ENCODE data around the gene ADGRG3.

Gene ADGRG3

GRCh38 chr16:57639172-57639887 is 28.8 kb upstream of the ADGRG3 start:
- TF ChIP-seq, protein P1, sequence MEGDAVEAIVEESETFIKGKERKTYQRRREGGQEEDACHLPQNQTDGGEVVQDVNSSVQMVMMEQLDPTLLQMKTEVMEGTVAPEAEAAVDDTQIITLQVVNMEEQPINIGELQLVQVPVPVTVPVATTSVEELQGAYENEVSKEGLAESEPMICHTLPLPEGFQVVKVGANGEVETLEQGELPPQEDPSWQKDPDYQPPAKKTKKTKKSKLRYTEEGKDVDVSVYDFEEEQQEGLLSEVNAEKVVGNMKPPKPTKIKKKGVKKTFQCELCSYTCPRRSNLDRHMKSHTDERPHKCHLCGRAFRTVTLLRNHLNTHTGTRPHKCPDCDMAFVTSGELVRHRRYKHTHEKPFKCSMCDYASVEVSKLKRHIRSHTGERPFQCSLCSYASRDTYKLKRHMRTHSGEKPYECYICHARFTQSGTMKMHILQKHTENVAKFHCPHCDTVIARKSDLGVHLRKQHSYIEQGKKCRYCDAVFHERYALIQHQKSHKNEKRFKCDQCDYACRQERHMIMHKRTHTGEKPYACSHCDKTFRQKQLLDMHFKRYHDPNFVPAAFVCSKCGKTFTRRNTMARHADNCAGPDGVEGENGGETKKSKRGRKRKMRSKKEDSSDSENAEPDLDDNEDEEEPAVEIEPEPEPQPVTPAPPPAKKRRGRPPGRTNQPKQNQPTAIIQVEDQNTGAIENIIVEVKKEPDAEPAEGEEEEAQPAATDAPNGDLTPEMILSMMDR (IDR thresholded peaks at IDR 0.05; ENCODE audit: low read depth, low read length), result no peak
- H3K4me3 ChIP-seq (ENCODE audit: low read depth, low read length), result no peak overlapping the region

GRCh38 chr16:57640185-57640584 is 27.9 kb upstream of the ADGRG3 start:
- H3K4me3 ChIP-seq (ENCODE audit: low read depth, low read length), result no peak overlapping the region
- TF ChIP-seq, protein P1 (IDR thresholded peaks at IDR 0.05; ENCODE audit: low read depth, low read length), result no peak

- H3K4me3 ChIP-seq (ENCODE audit: low read depth, low read length), result no peak overlapping the region
- TF ChIP-seq, protein P1 (IDR thresholded peaks at IDR 0.05; ENCODE audit: low read depth, low read length), result no peak
Measured at GRCh38 chr16:57640612-57641011, 27.5 kb upstream of the ADGRG3 start.

DNA sequence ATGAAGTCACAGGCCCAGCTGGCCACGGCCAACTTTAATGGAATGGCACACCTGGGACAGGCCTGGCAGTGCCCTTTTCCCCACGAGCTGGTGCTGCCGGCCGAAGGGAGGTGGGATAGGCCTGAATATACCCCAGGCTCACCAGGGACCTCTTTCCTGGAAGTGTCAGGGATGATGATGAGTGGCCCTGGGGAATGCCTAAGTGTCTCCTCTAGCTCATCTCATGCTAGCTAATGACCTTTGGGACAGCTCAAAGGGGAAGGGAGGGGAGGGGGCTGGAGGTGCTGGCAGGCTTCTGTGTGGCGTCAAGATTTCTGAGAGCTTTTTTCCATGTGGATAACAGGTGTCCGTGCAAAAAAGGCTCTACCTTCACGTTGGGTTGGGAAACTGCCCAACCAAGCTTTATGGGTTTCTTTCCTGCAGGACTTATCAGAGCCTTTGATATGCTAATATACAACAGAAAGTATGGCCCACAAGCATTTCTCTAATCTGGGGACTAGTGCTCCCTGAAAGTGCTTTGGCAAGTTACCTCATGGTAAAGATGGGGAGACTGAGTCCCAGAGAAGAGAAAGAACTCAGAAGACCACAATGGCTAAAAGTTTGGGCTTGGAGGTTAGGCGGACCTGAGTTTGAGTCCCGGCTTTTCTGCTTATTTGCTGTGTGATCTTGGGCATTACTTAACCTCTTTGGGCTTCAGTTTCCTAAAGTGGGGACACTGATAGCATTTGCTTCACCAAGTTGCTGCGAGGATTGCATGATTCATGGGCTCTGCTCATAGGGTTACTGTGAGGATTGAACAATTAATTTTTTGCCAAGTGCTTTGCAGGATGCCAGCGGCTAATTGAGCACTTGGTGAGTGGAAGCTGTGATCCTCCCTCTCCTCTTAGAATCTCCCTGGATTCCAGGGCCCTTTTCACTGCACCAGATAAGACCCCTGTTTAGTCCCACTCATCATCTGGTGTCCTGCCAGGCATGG is 25.7 kb upstream of the ADGRG3 start:
- TF ChIP-seq, protein P1 (IDR thresholded peaks at IDR 0.05; ENCODE audit: low read depth, low read length), result no peak
- no peak overlapping the region for H3K4me3 ChIP-seq (ENCODE audit: low read depth, low read length)

DNA sequence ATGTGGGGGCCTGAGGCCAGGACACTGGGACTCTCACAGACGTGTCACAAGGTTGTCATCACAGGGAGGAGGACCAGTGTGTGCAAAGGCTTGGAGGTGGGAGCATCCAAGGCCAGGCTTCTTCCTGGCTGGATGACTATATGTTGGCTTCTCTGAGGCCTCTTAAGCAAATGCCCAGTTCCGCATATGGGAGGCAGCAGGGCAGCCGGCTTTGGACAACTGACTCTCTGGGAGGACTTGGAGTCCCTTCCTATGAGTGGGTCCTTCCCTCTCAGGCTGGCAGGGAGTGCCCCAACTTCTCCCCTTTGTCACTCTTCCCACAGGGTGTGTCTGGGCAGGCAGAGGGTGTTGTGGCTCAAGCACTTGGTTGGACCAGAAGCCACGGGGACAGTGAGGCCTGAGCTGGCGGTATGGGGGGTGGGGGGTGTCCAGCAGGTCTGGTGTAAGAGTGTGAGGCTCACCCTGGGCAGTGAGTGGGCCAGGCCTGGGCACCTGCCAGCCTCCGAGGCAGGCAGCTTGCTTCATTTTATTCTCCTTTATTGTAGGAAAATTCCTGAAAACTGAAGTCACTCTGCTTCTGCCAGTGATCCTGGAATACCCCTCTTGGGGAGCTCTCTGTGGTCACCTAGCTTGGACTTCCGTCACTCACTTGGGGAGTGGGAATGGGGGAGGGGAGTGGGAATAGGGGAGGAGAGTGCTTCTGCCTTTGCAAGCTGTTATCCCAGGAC is 24.8 kb upstream of the ADGRG3 start:
- H3K4me3 ChIP-seq (ENCODE audit: low read depth, low read length), result no peak overlapping the region
- TF ChIP-seq, protein P1 (IDR thresholded peaks at IDR 0.05; ENCODE audit: low read depth, low read length), result no peak

- TF ChIP-seq, protein P1 (IDR thresholded peaks at IDR 0.05; ENCODE audit: low read depth, low read length), result no peak
- no peak overlapping the region for H3K4me3 ChIP-seq (ENCODE audit: low read depth, low read length)
Measured at GRCh38 chr16:57643910-57644309, 24.2 kb upstream of the ADGRG3 start.
